Hepatocyte (in vitro differentiated cells): ENCODE measurements around the gene NPB. TPM values are rescaled to one million over a fixed set of nuclear protein-coding genes. Genes with fewer than 3 reads are reported as not detected.
A peak's percentile ranks its signal among the peaks of the same experiment; 100 is the strongest.

Experiments used
- DNase-seq: peaks from one replicate; pipeline ENCODE4 v3.0.0-alpha.2; 2016; ENCODE audit warnings: low spot score
- H2AFZ ChIP-seq: fragments of 200-600 bp; sonication (generic); 2 replicates; pipeline ENCODE4 v1.6.0; 2016; ENCODE audit warnings: antibody characterized with exemption, mild to moderate bottlenecking
- H3K27ac ChIP-seq: fragments of 200-600 bp; sonication (generic); 2 replicates; pipeline ENCODE4 v1.5.1; 2016; ENCODE audit warnings: mild to moderate bottlenecking
- H3K27me3 ChIP-seq: fragments of 200-600 bp; sonication (generic); 2 replicates; pipeline ENCODE4 v1.6.1; 2016
- H3K36me3 ChIP-seq: fragments of 200-600 bp; sonication (generic); replicated peaks from 2 replicates; pipeline ENCODE4 v1.5.1; 2016; ENCODE audit warnings: low read depth; ENCODE audit not compliant: insufficient read depth
- H3K4me1 ChIP-seq: fragments of 200-600 bp; sonication (generic); 2 replicates; pipeline ENCODE4 v1.5.1; 2016; ENCODE audit warnings: mild to moderate bottlenecking, moderate library complexity; ENCODE audit not compliant: insufficient read depth
- H3K4me2 ChIP-seq: fragments of 200-600 bp; sonication (generic); 2 replicates; pipeline ENCODE4 v1.6.0; 2016
- H3K4me3 ChIP-seq: fragments of 200-600 bp; sonication (generic); 2 replicates; pipeline ENCODE4 v1.5.1; 2016; ENCODE audit warnings: mild to moderate bottlenecking
- H3K79me2 ChIP-seq: fragments of 200-600 bp; sonication (generic); 2 replicates; pipeline ENCODE4 v1.6.0; 2017; ENCODE audit warnings: mild to moderate bottlenecking
- H3K9me2 ChIP-seq: fragments of 200-600 bp; sonication (generic); replicated peaks from 2 replicates; pipeline ENCODE4 v1.6.0; 2017; ENCODE audit warnings: mild to moderate bottlenecking; ENCODE audit not compliant: insufficient read depth
- H3K9me3 ChIP-seq: fragments of 200-600 bp; sonication (generic); 2 replicates; pipeline ENCODE4 v1.5.1; 2016; ENCODE audit warnings: low read depth, mild to moderate bottlenecking
- H4K20me1 ChIP-seq: fragments of 200-600 bp; sonication (generic); 2 replicates; pipeline ENCODE4 v1.6.0; 2016; ENCODE audit warnings: mild to moderate bottlenecking; ENCODE audit not compliant: insufficient read depth, poor library complexity, severe bottlenecking
- CTCF ChIP-seq: fragments of 200-600 bp; sonication (generic); IDR thresholded peaks from 2 replicates; pipeline ENCODE4 v1.5.1; 2016; ENCODE audit warnings: antibody characterized with exemption, mild to moderate bottlenecking; ENCODE audit not compliant: poor library complexity
- EZH2 ChIP-seq: fragments of 200-600 bp; sonication (generic); IDR thresholded peaks from 2 replicates; pipeline ENCODE4 v1.6.1; 2016; ENCODE audit warnings: antibody characterized with exemption, mild to moderate bottlenecking, borderline replicate concordance
- EZH2phosphoT487 ChIP-seq: fragments of 200-600 bp; sonication (generic); IDR thresholded peaks from one replicate; pipeline ENCODE4 v1.6.1; 2018; ENCODE audit warnings: antibody characterized with exemption, mild to moderate bottlenecking, low read depth, moderate library complexity; ENCODE audit not compliant: unreplicated experiment, severe bottlenecking
- WGBS: methylation state at CpG from one replicate; pipeline ENCODE4 v1.1.6; 2016; ENCODE audit warnings: low lambda C conversion rate; ENCODE audit errors: missing lambda C conversion rate; 5-methylcytosine and 5-hydroxymethylcytosine counted together
- polyA plus RNA-seq: library from polyadenylated mRNA; unstranded; fragments of >200 nt; fragmentation: Nextera tagmentation; extraction: Ambion mirVana; gene quantifications from 2 replicates; pipeline ENCODE4 v1.2.1, GENCODE V29; 2016
- total RNA-seq: library from RNA; depleted of rRNA; stranded (reverse); fragments of >200 nt; gene quantifications from 2 replicates; pipeline ENCODE4 v1.2.3, GENCODE V29; 2014

Gene NPB
- total and polyA plus RNA-seq, 2 experiments from 2014 or later = 0.47 to 2.2 TPM

- peak; percentile 54 for DNase-seq
- Histone ChIP-seq H3K36me3 (no peaks in the 10 kb centered on the region), H3K4me3 (peak overlapping the region; percentile 66), H3K27me3 (no peaks in the 10 kb centered on the region), H3K27ac (peak overlapping the region; percentile 88), H4K20me1 (peaks cover 4% of the 10 kb centered on the region), H3K9me2 (no peaks in the 10 kb centered on the region), H3K4me2 (peak overlapping the region; percentile 98), H3K9me3 (no peaks in the 10 kb centered on the region), H3K4me1 (peaks cover 19% of the 10 kb centered on the region), H2AFZ (no peak overlapping the region), H3K79me2 (peaks cover 31% of the 10 kb centered on the region)
- TF ChIP-seq EZH2phosphoT487 (no peak), CTCF (no peak), EZH2 (no peak)
- under 1% methylated on average over 28 of the region's 55 CpGs for WGBS
These were observed 8.8 kb downstream of the NPB start for GRCh38 chr17:81910840-81911276.

- no peaks in the 10 kb centered on the region for H3K9me3 ChIP-seq
- H3K79me2 ChIP-seq = peaks cover 35% of the 10 kb centered on the region
- no peak within 1 kb of the TSS for H2AFZ ChIP-seq
- 26% methylated on average over 23 of the region's 84 CpGs for WGBS
- TF ChIP-seq EZH2phosphoT487 (no peak), EZH2 (no peak), CTCF (peak; percentile 22)
- peaks cover 4% of the 10 kb centered on the region for H4K20me1 ChIP-seq
- H3K36me3 ChIP-seq = no peaks in the 10 kb centered on the region
- peak within 1 kb of the TSS; percentile 98 for H3K4me2 ChIP-seq
- H3K27ac ChIP-seq = peak within 1 kb of the TSS; percentile 88
- H3K9me2 ChIP-seq = no peaks in the 10 kb centered on the region
- peaks cover 24% of the 10 kb centered on the region for H3K4me1 ChIP-seq
- no peaks in the 10 kb centered on the region for H3K27me3 ChIP-seq
- H3K4me3 ChIP-seq = peak within 1 kb of the TSS; percentile 66
- DNase-seq = peak; percentile 98
These were observed 9.4 kb downstream of the NPB start, which contains the start of gene PCYT2 for GRCh38 chr17:81911277-81911961. TSS of gene PCYT2 (minus strand) at chr17:81911399. CDS start at chr17:81911355, 44 bp downstream.

- peak overlapping the region; percentile 79 for H3K4me2 ChIP-seq
These were observed 9.9 kb downstream of the NPB start for GRCh38 chr17:81911969-81912368.

More at GRCh38 chr17:81911969-81912368, 9.9 kb downstream of the NPB start:
- no peaks in the 10 kb centered on the region for H3K36me3 ChIP-seq
- no peaks in the 10 kb centered on the region for H3K9me3 ChIP-seq
- peaks cover 28% of the 10 kb centered on the region for H3K4me1 ChIP-seq
- DNase-seq = no peak
- TF ChIP-seq CTCF = no peak
- no peaks in the 10 kb centered on the region for H3K27me3 ChIP-seq
- H4K20me1 ChIP-seq = peaks cover 4% of the 10 kb centered on the region
- H2AFZ ChIP-seq = no peak overlapping the region
- H3K4me3 ChIP-seq = no peak overlapping the region
- WGBS = 89% methylated on average over 19 of the region's 19 CpGs
- H3K27ac ChIP-seq = peak overlapping the region; percentile 82
- no peaks in the 10 kb centered on the region for H3K9me2 ChIP-seq
- peaks cover 41% of the 10 kb centered on the region for H3K79me2 ChIP-seq
